Small intestine (tissue), 7 donors: ENCODE measurements around the gene ACTN1. TPM values are rescaled to one million over a fixed set of nuclear protein-coding genes. Genes with fewer than 3 reads are reported as not detected.
A peak's percentile ranks its signal among the peaks of the same experiment; 100 is the strongest.

Experiments used
- DNase-seq, 2 donors: peaks; one replicate each; pipeline versions ENCODE4 v3.0.0 to v3.0.0-alpha.2; 2013
- FAIRE-seq: peaks from 2 replicates; lab custom pipeline; 2012; peaks lifted over from hg19 to GRCh38; lab: Jason Lieb, UNC
- H3K27ac ChIP-seq, 3 donors: one replicate each; pipeline ENCODE4 v1.5.1; 2013; ENCODE audit warnings: low read length in 2 of 3, mild to moderate bottlenecking in 2 of 3, control low read depth in 1 of 3, inconsistent platforms in 1 of 3, low read depth in 1 of 3, moderate library complexity in 1 of 3
- H3K27me3 ChIP-seq, 3 donors: one replicate each; pipeline ENCODE4 v1.6.1; 2013; ENCODE audit warnings: low read length in 3 of 3, inconsistent platforms in 1 of 3; ENCODE audit not compliant: control insufficient read depth in 3 of 3, insufficient read depth in 3 of 3
- H3K36me3 ChIP-seq, 3 donors: one replicate each; pipeline ENCODE4 v1.6.1; 2013; ENCODE audit warnings: low read length in 3 of 3, inconsistent platforms in 1 of 3, low read depth in 1 of 3, mild to moderate bottlenecking in 1 of 3, moderate library complexity in 1 of 3; ENCODE audit not compliant: control insufficient read depth in 3 of 3, insufficient read depth in 2 of 3
- H3K4me1 ChIP-seq, 3 donors: one replicate each; pipeline ENCODE4 v1.6.1; 2013; ENCODE audit warnings: low read length in 2 of 3, inconsistent platforms in 1 of 3, low read depth in 1 of 3, mild to moderate bottlenecking in 1 of 3, moderate library complexity in 1 of 3; ENCODE audit not compliant: control insufficient read depth in 3 of 3, insufficient read depth in 2 of 3
- H3K4me3 ChIP-seq, 3 donors: one replicate each; pipeline ENCODE4 v1.5.1; 2013; ENCODE audit warnings: low read length in 3 of 3, control low read depth in 1 of 3, inconsistent platforms in 1 of 3, low read depth in 1 of 3, mild to moderate bottlenecking in 1 of 3, moderate library complexity in 1 of 3
- H3K9me3 ChIP-seq, 2 donors: one replicate each; pipeline ENCODE4 v1.6.1; 2013; ENCODE audit warnings: low read depth in 1 of 2, low read length in 1 of 2; ENCODE audit not compliant: control insufficient read depth in 2 of 2, insufficient read depth in 1 of 2
- WGBS, 3 donors: extraction: QIAGEN DNeasy Blood & Tissue Kit; methylation state at CpG; one replicate each; pipeline ENCODE4 v1.1.7; 2013; 5-methylcytosine and 5-hydroxymethylcytosine counted together
- polyA plus RNA-seq, 4 donors: library from polyadenylated mRNA; stranded (reverse) in 3 of 4; unstranded in 1 of 4; fragments of 200-250 nt in 3 of 4; fragments of 120-200 nt in 1 of 4; gene quantifications; one replicate each; pipeline versions ENCODE4 v1.2.1 to v1.2.3, GENCODE V29; 2013
- donor health status: healthy with polysubstance abuse.
- donor health status: control.
- donor health status: control.
- donor health status: Bipolar disorder and iron deficiency.
- donor health status: healthy.

The ACTN1 gene
- polyA plus RNA-seq, 4 donors, result 6.7 to 67.7 (median 33.1) TPM

DNA sequence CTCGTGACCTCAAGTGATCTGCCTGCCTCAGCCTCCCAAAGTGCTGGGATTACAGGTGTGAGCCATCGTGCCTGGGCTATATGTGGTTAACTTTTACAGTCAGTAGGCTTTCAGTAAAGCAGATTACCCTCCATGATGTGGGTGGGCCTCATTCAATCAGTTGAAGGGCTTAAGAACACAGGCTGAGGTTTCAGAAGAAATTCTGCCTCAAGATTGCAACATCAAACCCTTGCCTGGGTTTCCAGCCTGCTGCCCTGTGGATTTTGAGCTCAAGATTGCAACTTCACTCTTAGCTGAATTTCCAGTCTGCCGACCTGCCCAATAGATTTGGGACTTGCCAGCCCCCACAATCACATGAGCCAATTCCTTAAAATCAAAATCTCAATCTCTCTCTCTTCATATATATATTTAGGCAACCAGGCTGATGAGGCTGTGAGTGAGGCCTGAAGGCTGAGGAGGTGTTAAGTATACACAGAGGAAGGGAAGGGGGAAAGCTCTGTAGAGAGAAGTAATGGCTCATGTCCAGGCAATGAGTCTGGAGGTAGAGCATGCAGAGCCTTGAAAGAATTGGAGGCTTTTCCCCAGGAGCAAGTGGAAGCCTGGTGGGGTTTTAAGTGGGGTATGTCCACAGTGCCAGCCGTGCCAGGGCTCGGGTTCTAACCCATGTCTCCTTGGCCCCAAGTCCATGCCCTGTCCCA lies 33.3 kb upstream of the ACTN1 start:
- peaks cover 0 to 2% (median 0%) of the 10 kb centered on the region in 3 donors for H3K36me3 ChIP-seq
- peaks cover 0 to 17% (median 11%) of the 10 kb centered on the region in 3 donors for H3K4me1 ChIP-seq
- H3K27me3 ChIP-seq, result no peaks in the 10 kb centered on the region
- DNase-seq, result no peak
- H3K9me3 ChIP-seq, result peaks cover 0 to 6% of the 10 kb centered on the region in 2 donors
- no peak overlapping the region for H3K27ac ChIP-seq
- no peak for FAIRE-seq
- 79 to 88% (median 83%) methylated on average over 5 of the region's 5 CpGs for WGBS, 3 donors
- H3K4me3 ChIP-seq, result no peak overlapping the region

DNA sequence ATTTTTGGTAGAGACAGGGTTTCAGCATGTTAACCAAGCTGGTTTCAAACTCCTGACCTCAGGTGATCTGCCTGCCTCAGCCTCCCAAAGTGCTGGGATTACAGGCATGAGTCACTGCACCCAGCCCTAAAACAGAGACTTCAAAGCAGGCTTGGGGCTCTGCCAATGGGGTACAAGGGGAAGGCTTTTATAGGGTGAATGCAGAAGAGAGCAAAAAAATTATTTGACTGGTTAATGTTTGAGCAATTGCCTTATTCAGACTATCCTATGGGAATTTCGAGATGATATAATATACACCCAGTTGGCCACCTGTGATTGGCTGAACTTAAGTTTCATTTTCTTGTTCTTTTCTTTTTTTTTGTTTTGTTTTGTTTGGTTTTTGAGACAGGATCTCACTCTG lies 31.5 kb upstream of the ACTN1 start:
- DNase-seq, result no peak

DNA sequence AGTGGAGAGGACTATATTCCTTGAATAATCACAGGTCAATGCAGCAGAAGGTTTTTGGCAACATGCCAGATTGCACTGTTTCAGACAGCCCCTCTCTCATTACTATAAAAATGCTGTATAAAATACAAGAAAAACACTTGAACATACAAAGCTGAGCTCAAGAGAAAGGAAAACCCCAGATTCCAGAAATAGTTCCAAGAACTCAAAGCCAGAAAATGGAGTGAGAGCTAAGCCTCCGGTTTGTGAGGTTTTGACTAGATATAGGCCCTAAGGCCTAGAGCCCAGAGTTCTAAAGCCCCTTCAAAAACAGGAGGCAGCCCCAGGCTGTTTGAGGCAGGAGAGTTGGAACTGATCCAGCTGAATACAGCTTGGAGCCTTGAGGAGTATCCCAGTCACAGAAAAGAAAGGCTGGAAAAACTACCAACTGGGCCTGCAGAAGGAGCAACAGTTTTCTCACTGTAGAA lies 29.4 kb upstream of the ACTN1 start:
- Histone ChIP-seq H3K4me3 (no peak overlapping the region), H3K9me3 (peaks cover 0 to 6% of the 10 kb centered on the region in 2 donors), H3K4me1 (peaks cover 0 to 1% (median under 1%) of the 10 kb centered on the region in 3 donors), H3K27ac (peak overlapping the region in 2 of 3 donors; percentile 38 to 40), H3K27me3 (no peaks in the 10 kb centered on the region), H3K36me3 (no peaks in the 10 kb centered on the region)
- DNase-seq (no peak), FAIRE-seq (no peak)
- WGBS, 3 donors, result 66 to 83% (median 81%) methylated on average over 1 of the region's 1 CpG

More for the DNA sequence above, 31.5 kb upstream of the ACTN1 start:
- Histone ChIP-seq H3K36me3 (peaks cover 0 to 2% (median 0%) of the 10 kb centered on the region in 3 donors), H3K9me3 (peaks cover 0 to 6% of the 10 kb centered on the region in 2 donors), H3K27me3 (no peaks in the 10 kb centered on the region), H3K4me3 (no peak overlapping the region), H3K4me1 (peaks cover 0 to 17% (median 11%) of the 10 kb centered on the region in 3 donors), H3K27ac (no peak overlapping the region)
- 19 to 72% (median 38%) methylated on average over 1 of the region's 1 CpG for WGBS, 3 donors
- no peak for FAIRE-seq

DNA sequence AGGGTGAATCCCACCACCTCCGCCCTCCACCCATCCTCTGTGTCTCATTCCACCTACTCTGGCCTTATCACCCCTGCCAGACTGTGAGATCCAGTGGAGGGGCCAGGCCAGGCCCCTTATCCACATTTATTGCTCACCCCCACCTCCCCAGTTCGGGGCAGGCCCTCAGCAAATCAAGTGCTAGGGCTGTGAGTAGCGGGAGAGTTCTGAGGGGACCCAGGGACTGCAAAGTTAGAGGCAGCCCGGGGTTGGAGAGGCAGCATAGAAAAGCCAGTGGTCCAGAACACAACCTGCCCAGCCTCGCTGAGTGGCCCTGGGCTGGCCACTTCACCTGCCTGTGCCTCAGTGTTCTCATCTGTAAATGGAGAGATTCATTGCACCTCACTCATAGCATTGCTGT lies 27.2 kb upstream of the ACTN1 start:
- peak overlapping the region in 1 of 3 donors; percentile 59 for H3K27ac ChIP-seq
- WGBS, 3 donors, result 88 to 91% (median 90%) methylated on average over 5 of the region's 5 CpGs
- H3K4me3 ChIP-seq, result no peak overlapping the region
- no peak for DNase-seq
- no peaks in the 10 kb centered on the region for H3K27me3 ChIP-seq
- no peaks in the 10 kb centered on the region for H3K36me3 ChIP-seq
- H3K9me3 ChIP-seq, result no peaks in the 10 kb centered on the region
- H3K4me1 ChIP-seq, result no peaks in the 10 kb centered on the region
- no peak for FAIRE-seq

DNA sequence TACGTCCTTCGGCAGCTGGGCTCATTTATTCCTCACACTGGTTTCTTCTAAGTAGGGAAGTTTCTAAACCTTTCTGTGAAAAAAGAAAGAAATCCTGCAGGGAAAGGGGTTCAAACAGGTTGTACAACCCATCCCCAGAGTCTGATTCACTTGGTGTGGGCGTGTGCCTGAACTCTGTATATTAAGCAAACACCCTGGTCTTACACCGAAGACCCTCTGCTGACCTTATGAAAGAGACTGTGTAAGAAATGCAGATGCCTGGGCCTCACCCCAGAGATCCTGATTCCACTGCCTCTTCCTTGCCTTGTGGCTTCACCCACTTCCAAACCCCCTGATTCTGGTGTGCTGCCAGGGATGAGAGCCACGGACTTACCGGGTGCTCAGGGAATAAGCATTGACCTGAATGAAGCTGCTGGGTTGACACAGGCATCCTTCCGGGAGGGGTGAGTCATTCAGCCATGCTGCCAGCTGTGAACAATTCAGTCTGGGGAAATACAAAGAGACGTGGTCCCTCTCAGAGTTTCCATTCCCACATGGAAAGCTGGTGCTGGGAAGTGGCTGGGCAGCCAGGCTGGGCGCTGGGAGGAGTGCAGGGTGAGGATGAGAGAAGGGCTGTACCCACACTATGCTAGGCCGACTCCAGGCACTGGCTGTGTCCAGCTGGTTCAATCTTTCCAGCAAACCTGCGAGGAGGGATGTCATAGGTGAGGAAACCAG lies 26.5 kb upstream of the ACTN1 start:
- peaks cover 0 to 4% of the 10 kb centered on the region in 2 donors for H3K9me3 ChIP-seq
- H3K4me1 ChIP-seq, result no peaks in the 10 kb centered on the region
- peak overlapping the region in 1 of 3 donors; percentile 59 for H3K27ac ChIP-seq
- H3K27me3 ChIP-seq, result no peaks in the 10 kb centered on the region
- WGBS, 3 donors, result 54 to 61% (median 55%) methylated on average over 11 of the region's 11 CpGs
- H3K36me3 ChIP-seq, result no peaks in the 10 kb centered on the region
- no peak overlapping the region for H3K4me3 ChIP-seq
- no peak for FAIRE-seq
- DNase-seq, result no peak

DNA sequence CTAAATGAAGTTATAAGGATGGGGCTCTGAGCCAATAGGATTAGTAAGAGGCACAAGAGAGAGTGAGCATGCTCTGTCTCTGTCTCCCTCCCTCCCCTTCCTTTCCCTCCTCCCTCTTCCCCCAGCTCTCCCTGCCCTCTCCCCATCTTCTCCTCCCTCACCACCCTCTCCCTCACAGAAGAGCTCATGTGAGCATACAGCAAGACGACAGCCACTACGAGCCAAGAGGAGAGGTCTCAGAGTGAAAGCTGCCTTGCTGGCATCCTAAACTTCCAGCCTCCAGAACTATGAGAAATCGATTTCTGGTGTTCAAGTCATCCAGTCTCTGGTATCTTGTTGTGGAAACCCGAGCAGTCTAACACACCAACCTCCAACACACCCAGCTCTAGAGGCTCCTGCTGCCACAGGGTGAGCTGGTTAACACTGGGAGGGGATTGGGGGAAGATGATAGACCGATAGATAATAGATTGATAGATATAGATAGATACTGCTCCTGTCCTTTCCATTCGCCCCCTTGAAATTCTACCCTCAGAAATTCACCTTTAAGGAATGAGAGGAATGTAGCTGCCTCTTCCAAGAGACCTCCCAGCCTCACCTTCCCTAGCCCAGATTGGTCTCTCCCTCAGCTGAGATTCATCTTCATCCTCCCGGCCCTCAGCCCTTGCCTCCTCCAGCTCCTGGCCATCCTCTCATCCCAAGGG lies 25.8 kb upstream of the ACTN1 start:
- Histone ChIP-seq H3K36me3 (no peaks in the 10 kb centered on the region), H3K4me1 (no peaks in the 10 kb centered on the region), H3K27me3 (no peaks in the 10 kb centered on the region), H3K4me3 (no peak overlapping the region), H3K9me3 (peaks cover 0 to 4% of the 10 kb centered on the region in 2 donors), H3K27ac (no peak overlapping the region)
- FAIRE-seq (no peak), DNase-seq (no peak)
- WGBS, 3 donors, result 68 to 74% (median 70%) methylated on average over 7 of the region's 7 CpGs

DNA sequence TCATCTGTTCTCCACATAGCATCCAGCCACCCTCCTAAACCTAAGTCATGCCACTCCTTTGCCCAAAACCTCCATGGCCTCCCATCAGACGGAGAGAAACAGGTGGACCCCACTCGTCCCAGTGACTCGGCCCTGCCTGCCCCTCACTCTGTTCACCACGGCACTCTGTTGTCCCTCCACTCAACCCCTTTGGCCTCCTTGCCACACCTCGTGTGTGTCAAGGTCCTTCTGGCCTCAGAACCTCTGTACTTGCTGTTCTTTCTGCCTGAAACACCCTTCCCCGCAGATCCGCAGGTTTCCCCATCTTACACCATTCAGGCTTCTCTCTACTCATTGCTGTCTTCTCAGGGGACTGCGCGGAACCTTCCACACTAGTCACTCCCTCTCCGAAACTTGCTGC lies 24.5 kb upstream of the ACTN1 start:
- FAIRE-seq (no peak), DNase-seq (no peak)
- 79 to 85% (median 82%) methylated on average over 10 of the region's 10 CpGs for WGBS, 3 donors
- H3K36me3 ChIP-seq, result no peaks in the 10 kb centered on the region
- H3K4me1 ChIP-seq, result no peaks in the 10 kb centered on the region
- H3K27me3 ChIP-seq, result no peaks in the 10 kb centered on the region
- no peak overlapping the region for H3K27ac ChIP-seq
- H3K9me3 ChIP-seq, result peaks cover 0 to 4% of the 10 kb centered on the region in 2 donors
- no peak overlapping the region for H3K4me3 ChIP-seq

DNA sequence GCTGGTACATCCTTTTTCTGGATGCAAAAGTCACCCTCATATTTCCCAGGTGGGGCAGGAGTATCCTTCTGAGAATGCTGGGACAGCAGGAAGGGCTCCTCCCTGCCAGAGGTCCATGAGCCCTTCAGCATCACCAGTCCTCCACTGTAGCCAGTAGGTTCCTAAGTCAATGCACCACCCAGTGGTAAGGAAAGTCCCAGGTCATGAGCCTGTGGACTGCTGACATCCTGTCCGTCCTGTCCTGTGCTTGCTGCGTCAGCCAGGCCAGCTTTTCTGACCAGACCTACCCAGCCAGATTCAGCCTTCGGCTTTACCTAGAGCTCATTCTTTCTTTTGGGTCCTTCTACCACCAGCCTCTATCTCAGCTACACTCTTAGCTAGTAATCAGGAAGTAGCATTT lies 23.0 kb upstream of the ACTN1 start:
- no peak for FAIRE-seq

More for the DNA sequence above, 23.0 kb upstream of the ACTN1 start:
- Histone ChIP-seq H3K36me3 (no peaks in the 10 kb centered on the region), H3K4me1 (no peaks in the 10 kb centered on the region), H3K27me3 (no peaks in the 10 kb centered on the region), H3K27ac (no peak overlapping the region), H3K9me3 (peaks cover 0 to 4% of the 10 kb centered on the region in 2 donors), H3K4me3 (no peak overlapping the region)
- 59 to 65% (median 61%) methylated on average over 3 of the region's 3 CpGs for WGBS, 3 donors
- peak; percentile 48 to 57 for DNase-seq
